H1 (cell line): ENCODE data around the gene SNTG2. TPM values are rescaled to one million over a fixed set of nuclear protein-coding genes. Genes with fewer than 3 reads are reported as not detected.

ENCODE experiments used
- CBX5 ChIP-seq: fragments of 300-800, 300-1000 bp; sonication (generic); IDR thresholded peaks from 2 replicates; pipeline ENCODE4 v1.7.1; 2016; ENCODE audit warnings: antibody characterized with exemption, low read length, low read depth
- CBX8 ChIP-seq: fragments of 300-800, 300-1000 bp; sonication (generic); IDR thresholded peaks from 2 replicates; pipeline ENCODE4 v1.7.1; 2016; ENCODE audit warnings: low read depth, low read length, borderline replicate concordance
- CREB1 ChIP-seq: IDR thresholded peaks from 2 replicates; pipeline ENCODE4 v1.6.1; 2012; ENCODE audit warnings: inconsistent platforms
- KDM5A ChIP-seq: fragments of 200-600 bp; IDR thresholded peaks from 2 replicates; pipeline ENCODE4 v1.7.1; 2012; ENCODE audit warnings: mild to moderate bottlenecking, low read length, inconsistent platforms, mixed read lengths
- RBBP5 ChIP-seq: IDR thresholded peaks from 2 replicates; pipeline ENCODE4 v1.7.1; 2012; ENCODE audit warnings: low read depth, mild to moderate bottlenecking, inconsistent platforms, low read length, moderate library complexity, borderline replicate concordance
- TAF7 ChIP-seq: optimal IDR thresholded peaks from 2 replicates; pipeline ENCODE3; 2011; ENCODE audit warnings: low read depth, mild to moderate bottlenecking, inconsistent platforms, low read length, moderate library complexity, borderline replicate concordance
- ZNF274 ChIP-seq: IDR thresholded peaks from 2 replicates; pipeline ENCODE4 v1.7.0; 2012; ENCODE audit warnings: low read length, borderline replicate concordance; ENCODE audit errors: extremely low read depth
- polyA plus RNA-seq, 7 experiments: library from polyadenylated mRNA; depleted of rRNA in 3 of 7; stranded (reverse) in 5 of 7; unstranded in 2 of 7; fragments of >200 nt in 5 of 7; fragments of 200-250 nt in 2 of 7; gene quantifications; 1 replicate in 5 of 7; 2 replicates in 1 of 7; 4 replicates in 1 of 7; pipeline versions ENCODE4 v1.2.1 to v1.2.3, GENCODE V29; 2011 to 2013; ENCODE audit warnings: missing spikeins in 2 of 7, mixed read lengths in 2 of 7
- total RNA-seq: library from RNA; stranded (reverse); fragmentation: NEBNext Ultra II Directional; extraction: Animal tissue kit (Norgen Biotek cat#: 25700); gene quantifications from 2 replicates; pipeline ENCODE4 v1.2.1, GENCODE V29; 2021
- TF ChIP-seq, protein P1 (sequence below): fragments of 300-600 bp; sonication (generic); IDR thresholded peaks from 2 replicates; pipeline ENCODE4 v1.7.1; 2012; ENCODE audit warnings: low read length, moderate library complexity, mild to moderate bottlenecking, inconsistent platforms; ENCODE audit not compliant: insufficient replicate concordance
- TF ChIP-seq, protein P2 (sequence below): IDR thresholded peaks from 2 replicates; pipeline ENCODE4 v1.6.1; 2011; ENCODE audit warnings: low read length, improper control_type of control experiment

The SNTG2 gene
- total and polyA plus RNA-seq, 2 of the 8 experiments (the other 6 are each of a cell fraction or from before 2014, with no cell fraction given), result 6.6 to 18.1 TPM

DNA sequence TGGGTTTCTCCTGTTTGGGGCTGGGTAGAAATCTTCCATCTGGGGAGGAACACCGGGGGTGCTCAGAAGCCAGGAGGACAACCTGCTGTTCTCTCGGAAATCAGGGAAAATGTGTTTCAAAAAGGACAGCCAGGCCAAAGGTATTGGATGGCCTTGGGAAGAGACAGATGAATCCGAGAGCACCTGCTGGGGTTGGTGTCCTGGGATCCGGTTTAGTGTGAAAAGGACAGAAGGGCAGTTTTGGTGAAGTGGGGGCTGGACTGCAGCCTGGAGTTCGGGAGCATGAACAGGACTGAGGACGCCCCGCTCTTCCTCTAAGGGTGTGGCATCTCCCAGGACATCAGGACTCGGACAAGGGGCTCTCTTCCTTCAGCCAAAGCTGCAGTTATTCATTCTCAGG, 24.9 kb upstream of the SNTG2 start (continued):
- TF ChIP-seq, protein P1, sequence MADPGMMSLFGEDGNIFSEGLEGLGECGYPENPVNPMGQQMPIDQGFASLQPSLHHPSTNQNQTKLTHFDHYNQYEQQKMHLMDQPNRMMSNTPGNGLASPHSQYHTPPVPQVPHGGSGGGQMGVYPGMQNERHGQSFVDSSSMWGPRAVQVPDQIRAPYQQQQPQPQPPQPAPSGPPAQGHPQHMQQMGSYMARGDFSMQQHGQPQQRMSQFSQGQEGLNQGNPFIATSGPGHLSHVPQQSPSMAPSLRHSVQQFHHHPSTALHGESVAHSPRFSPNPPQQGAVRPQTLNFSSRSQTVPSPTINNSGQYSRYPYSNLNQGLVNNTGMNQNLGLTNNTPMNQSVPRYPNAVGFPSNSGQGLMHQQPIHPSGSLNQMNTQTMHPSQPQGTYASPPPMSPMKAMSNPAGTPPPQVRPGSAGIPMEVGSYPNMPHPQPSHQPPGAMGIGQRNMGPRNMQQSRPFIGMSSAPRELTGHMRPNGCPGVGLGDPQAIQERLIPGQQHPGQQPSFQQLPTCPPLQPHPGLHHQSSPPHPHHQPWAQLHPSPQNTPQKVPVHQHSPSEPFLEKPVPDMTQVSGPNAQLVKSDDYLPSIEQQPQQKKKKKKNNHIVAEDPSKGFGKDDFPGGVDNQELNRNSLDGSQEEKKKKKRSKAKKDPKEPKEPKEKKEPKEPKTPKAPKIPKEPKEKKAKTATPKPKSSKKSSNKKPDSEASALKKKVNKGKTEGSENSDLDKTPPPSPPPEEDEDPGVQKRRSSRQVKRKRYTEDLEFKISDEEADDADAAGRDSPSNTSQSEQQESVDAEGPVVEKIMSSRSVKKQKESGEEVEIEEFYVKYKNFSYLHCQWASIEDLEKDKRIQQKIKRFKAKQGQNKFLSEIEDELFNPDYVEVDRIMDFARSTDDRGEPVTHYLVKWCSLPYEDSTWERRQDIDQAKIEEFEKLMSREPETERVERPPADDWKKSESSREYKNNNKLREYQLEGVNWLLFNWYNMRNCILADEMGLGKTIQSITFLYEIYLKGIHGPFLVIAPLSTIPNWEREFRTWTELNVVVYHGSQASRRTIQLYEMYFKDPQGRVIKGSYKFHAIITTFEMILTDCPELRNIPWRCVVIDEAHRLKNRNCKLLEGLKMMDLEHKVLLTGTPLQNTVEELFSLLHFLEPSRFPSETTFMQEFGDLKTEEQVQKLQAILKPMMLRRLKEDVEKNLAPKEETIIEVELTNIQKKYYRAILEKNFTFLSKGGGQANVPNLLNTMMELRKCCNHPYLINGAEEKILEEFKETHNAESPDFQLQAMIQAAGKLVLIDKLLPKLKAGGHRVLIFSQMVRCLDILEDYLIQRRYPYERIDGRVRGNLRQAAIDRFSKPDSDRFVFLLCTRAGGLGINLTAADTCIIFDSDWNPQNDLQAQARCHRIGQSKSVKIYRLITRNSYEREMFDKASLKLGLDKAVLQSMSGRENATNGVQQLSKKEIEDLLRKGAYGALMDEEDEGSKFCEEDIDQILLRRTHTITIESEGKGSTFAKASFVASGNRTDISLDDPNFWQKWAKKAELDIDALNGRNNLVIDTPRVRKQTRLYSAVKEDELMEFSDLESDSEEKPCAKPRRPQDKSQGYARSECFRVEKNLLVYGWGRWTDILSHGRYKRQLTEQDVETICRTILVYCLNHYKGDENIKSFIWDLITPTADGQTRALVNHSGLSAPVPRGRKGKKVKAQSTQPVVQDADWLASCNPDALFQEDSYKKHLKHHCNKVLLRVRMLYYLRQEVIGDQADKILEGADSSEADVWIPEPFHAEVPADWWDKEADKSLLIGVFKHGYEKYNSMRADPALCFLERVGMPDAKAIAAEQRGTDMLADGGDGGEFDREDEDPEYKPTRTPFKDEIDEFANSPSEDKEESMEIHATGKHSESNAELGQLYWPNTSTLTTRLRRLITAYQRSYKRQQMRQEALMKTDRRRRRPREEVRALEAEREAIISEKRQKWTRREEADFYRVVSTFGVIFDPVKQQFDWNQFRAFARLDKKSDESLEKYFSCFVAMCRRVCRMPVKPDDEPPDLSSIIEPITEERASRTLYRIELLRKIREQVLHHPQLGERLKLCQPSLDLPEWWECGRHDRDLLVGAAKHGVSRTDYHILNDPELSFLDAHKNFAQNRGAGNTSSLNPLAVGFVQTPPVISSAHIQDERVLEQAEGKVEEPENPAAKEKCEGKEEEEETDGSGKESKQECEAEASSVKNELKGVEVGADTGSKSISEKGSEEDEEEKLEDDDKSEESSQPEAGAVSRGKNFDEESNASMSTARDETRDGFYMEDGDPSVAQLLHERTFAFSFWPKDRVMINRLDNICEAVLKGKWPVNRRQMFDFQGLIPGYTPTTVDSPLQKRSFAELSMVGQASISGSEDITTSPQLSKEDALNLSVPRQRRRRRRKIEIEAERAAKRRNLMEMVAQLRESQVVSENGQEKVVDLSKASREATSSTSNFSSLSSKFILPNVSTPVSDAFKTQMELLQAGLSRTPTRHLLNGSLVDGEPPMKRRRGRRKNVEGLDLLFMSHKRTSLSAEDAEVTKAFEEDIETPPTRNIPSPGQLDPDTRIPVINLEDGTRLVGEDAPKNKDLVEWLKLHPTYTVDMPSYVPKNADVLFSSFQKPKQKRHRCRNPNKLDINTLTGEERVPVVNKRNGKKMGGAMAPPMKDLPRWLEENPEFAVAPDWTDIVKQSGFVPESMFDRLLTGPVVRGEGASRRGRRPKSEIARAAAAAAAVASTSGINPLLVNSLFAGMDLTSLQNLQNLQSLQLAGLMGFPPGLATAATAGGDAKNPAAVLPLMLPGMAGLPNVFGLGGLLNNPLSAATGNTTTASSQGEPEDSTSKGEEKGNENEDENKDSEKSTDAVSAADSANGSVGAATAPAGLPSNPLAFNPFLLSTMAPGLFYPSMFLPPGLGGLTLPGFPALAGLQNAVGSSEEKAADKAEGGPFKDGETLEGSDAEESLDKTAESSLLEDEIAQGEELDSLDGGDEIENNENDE, result no peak
- TF ChIP-seq RBBP5, result no peak
- no peak for TF ChIP-seq TAF7
- TF ChIP-seq, protein P2, sequence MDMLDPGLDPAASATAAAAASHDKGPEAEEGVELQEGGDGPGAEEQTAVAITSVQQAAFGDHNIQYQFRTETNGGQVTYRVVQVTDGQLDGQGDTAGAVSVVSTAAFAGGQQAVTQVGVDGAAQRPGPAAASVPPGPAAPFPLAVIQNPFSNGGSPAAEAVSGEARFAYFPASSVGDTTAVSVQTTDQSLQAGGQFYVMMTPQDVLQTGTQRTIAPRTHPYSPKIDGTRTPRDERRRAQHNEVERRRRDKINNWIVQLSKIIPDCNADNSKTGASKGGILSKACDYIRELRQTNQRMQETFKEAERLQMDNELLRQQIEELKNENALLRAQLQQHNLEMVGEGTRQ, result no peak
- no peak for TF ChIP-seq CREB1
- no peak for TF ChIP-seq CBX5
- TF ChIP-seq ZNF274, result no peak
- TF ChIP-seq CBX8, result no peak
- no peak for TF ChIP-seq KDM5A
